GM12801 (cell line): ENCODE data around the gene SLC12A4.

Experiments
- TF ChIP-seq, protein P1 (sequence below): IDR thresholded peaks from one replicate; pipeline ENCODE4 v1.5.1; 2011; ENCODE audit warnings: control low read depth; ENCODE audit not compliant: insufficient read length; ENCODE audit errors: extremely low read depth

SLC12A4 gene

DNA sequence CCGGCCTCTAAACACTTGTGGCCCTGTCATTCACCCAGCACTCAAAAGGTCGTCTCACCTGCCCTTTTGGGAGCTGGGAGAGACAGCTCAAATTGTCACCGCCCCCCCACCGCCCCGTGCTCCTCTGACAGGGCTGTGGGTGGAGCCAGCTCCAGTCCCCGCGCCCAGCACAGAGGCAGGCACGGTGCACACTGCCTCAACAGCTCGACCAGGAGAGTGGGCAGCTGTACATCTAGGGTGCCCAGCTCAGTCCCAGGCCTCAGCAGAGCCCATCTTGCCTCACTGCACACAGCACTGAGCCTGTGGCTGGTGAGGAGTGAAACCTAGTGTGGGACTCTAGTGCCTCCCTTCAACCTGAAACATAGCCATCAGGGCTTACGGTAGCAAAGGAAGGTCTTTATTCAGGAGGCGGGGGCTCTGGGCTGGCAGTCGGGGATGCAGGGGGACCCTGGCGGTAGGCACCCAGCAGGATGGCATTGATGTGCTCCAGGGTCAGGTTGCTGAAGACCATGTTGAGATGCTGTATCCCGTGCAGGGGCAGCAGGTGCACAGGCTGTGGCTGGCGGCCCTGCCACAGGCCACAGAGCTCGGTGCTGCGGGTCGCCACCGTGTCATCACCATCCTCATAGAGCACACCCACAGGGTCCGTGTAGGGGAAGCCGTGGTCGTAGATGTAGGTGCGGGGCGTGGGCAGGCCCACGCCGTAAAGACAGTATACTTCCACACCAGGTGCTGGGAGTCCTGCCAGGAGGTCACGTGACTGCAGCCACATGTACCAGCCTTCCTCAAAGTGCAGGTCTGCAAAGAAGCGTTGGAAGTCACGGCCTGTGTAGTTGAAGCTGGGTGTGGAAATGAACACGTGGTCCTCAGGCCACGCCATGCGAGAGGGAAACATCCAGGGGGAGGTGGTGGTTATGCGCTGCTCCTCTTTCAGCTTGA lies 28.7 kb downstream of the SLC12A4 start:
- TF ChIP-seq, protein P1, sequence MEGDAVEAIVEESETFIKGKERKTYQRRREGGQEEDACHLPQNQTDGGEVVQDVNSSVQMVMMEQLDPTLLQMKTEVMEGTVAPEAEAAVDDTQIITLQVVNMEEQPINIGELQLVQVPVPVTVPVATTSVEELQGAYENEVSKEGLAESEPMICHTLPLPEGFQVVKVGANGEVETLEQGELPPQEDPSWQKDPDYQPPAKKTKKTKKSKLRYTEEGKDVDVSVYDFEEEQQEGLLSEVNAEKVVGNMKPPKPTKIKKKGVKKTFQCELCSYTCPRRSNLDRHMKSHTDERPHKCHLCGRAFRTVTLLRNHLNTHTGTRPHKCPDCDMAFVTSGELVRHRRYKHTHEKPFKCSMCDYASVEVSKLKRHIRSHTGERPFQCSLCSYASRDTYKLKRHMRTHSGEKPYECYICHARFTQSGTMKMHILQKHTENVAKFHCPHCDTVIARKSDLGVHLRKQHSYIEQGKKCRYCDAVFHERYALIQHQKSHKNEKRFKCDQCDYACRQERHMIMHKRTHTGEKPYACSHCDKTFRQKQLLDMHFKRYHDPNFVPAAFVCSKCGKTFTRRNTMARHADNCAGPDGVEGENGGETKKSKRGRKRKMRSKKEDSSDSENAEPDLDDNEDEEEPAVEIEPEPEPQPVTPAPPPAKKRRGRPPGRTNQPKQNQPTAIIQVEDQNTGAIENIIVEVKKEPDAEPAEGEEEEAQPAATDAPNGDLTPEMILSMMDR, result no peak

DNA sequence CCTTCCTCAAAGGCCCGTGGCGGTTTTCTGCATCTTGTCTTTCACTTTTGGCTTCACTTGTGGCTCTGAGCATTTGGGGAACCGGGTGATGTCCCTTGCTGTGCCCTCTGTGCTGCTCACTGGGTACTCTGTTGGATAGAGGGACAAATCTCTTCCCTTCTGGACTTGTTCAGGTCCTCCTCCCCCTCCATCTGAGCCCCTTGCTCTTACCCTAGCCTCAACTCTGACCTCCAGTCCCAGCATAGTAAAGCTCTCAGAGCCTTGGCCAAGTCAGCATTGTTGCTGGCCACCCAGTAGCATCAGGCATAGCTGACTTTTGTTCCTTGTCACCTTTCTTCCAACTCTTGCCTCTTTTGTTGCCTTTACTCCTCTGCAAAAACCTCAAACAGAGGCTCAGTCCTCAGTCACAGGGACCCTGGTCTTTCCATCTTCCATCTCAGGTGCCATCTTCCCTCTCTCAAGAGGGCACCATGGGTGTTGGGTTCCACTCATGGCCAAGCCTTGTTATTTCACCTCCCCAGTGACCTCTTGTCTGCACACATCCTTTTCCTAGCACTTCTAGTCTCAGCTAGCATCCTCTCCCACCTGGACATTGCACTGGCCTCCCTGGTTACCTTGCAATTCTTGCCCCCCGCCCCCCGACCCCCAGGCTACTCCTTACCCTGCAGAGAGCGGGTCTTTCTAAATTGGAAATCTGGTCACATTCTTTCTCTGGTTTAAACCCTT lies 31.4 kb downstream of the SLC12A4 start:
- TF ChIP-seq, protein P1, result no peak

DNA sequence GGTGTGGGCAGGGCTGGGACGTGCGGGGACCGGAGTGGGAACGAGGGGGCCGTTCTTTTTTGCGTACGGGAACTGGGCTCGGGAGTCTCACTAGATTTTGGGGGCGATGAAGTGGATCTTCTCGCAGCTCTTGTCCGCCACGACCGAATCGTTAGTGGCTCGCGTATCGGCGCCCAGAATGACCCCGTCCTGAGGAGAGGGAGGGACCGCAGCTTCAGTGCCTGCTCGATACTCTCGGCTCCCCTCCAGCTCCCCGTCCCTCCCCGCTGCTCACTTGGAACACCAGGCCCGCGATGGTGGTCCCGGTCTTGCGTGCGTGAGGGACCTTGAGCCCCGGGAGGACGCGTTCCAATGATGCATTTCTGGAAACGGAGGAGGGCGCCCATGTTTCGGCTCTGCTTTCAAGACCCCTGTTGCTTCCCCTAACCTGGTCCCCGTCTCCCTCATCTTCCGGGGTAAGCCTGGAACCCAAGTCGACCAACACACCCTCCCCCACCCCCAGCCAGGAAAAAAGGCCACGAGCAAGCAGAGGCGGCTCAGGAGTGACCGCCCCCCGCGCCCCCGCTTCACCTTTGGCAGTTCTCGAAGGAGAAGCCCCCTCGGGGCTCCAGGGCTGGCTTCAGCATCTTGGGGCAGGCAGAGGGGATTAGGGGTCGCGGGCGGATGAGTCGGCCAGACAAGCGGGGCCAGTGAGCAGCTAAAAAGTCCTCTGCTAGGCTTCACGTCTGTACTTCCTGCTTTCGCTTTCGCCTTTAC lies 32.1 kb downstream of the SLC12A4 start, which contains the start of gene PSMB10:
Gene PSMB10, minus strand, starts transcription at position 727 of the 756 bp plus-strand sequence. Its CDS starts 101 bp downstream, at position 626.
- TF ChIP-seq, protein P1, result no peak

DNA sequence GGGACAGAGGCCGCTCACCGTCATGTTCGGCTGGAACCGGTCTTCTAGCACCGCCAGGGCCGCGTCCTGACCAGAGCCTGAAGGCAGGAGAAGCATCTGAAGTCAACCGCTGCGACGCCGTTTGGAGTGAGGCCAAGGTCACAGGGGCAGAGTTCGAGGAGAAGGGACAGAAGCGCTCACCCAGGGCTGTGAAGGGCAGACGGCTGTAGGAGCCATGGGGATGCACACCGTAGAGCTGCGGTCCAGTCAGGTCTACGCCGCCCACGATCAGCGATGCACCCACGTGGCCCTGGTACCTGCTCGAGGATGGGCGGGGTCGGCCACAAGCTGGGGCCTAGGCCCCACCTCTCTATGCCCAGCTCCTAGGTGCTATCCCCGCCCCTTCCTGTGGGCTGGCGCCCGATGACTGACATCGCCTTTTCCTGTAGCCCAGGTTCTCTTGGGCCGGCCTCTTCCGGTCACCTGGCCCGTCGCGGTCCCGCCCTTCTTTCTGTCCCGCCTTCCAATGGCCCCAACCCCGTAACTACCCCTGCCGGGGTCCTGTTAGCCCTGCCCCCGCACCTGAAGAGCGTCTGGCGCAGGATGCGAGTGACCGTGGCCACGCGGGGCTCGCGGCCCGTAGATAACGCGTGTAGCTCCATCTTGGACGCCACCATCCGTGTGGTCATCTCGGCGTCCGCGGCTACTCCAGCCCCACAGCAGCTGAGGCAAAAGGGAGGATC lies 32.9 kb downstream of the SLC12A4 start:
- TF ChIP-seq, protein P1, result no peak

DNA sequence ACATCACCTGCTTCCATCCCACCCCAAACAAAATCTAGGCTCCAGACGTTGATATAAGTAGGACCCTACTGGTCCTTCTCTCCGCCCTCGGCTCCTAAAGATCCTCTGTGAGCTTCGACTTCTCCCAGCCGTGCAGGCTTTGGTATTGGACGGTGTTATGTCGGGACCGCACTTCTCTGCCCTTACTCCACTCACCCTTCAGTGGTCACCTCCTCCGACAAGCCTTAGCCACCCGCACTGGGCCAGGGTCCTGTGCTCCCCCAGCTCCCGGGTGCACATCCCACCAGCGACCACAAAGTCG lies 33.4 kb downstream of the SLC12A4 start:
- TF ChIP-seq, protein P1, result no peak

DNA sequence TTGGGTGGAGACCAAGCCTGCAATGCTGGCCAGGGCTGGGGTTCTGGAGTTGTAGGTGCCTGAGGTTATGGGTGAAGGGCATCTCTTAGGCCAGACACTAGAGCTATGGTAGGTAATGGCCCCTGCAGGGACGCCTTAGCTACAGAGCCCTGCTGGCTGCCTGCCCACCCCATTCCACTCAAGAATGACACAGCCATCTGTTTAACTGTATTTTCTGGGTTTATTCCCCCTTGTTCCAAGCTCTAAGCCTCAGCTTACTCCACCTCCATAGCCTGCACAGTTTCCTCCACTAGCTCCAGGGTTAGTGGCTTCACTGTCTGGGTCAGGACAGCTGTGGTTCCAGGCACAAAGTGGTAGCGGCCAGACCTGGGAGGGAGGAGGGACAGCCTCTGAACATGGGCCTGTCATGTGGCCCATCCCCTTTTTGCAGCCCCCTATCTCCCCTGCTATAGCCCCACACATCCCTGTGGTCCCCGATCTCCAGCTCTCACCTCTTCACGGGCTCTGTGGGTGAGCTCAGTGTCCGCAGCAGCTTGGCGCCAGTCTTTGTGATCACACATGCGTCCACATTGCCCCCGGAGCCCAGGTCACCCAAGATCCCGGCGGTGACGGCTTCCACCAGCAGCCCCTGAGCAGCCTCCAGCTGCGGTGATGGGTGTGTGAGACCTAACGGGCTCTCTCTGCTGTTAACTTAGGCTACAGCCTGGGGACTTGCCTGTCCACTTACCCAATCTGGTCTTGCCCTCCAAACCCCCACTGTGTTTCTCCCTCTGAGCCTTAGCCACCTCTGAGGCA lies 33.9 kb downstream of the SLC12A4 start:
- TF ChIP-seq, protein P1, result no peak
